NB4 (cell line): Measurements from ENCODE around the gene CACNA1B.

Experiments
- DNase-seq: peaks from one replicate; pipeline ENCODE4 v3.0.0; 2010; ENCODE audit warnings: low read depth
- H3K4me3 ChIP-seq: one replicate; pipeline ENCODE4 v1.5.1; 2011; ENCODE audit warnings: mild to moderate bottlenecking, low read depth, low read length, moderate library complexity
- CTCF ChIP-seq: IDR thresholded peaks from one replicate; pipeline ENCODE4 v1.5.1; 2012; ENCODE audit warnings: low read depth, low read length
- MAX ChIP-seq: IDR thresholded peaks from 2 replicates; pipeline ENCODE4 v1.6.1; 2011; ENCODE audit warnings: low read depth, low read length
- MYC ChIP-seq: IDR thresholded peaks from 2 replicates; pipeline ENCODE4 v1.6.1; 2011; ENCODE audit warnings: low read depth, low read length
- POLR2A ChIP-seq: IDR thresholded peaks from 2 replicates; pipeline ENCODE4 v1.6.1; 2011; ENCODE audit warnings: mild to moderate bottlenecking; ENCODE audit not compliant: insufficient read length; ENCODE audit errors: extremely low read depth

CACNA1B gene

GRCh38 chr9:138040446-138041430, 163.2 kb downstream of the CACNA1B start:
- TF ChIP-seq CTCF (no peak), MYC (no peak), POLR2A (no peak), MAX (no peak)
- DNase-seq = no peak
- H3K4me3 ChIP-seq = no peak overlapping the region

- TF ChIP-seq CTCF = no peak
- no peak for TF ChIP-seq POLR2A
- TF ChIP-seq MYC = no peak
- no peak for TF ChIP-seq MAX
- no peak overlapping the region for H3K4me3 ChIP-seq
- DNase-seq = no peak
Measured at GRCh38 chr9:138042146-138042545, 164.6 kb downstream of the CACNA1B start.

GRCh38 chr9:138042640-138043039, 165.1 kb downstream of the CACNA1B start:
- no peak overlapping the region for H3K4me3 ChIP-seq
- DNase-seq = no peak
- TF ChIP-seq CTCF (no peak), MYC (no peak), POLR2A (no peak), MAX (no peak)

GRCh38 chr9:138043061-138043410, 165.5 kb downstream of the CACNA1B start:
- H3K4me3 ChIP-seq = no peak overlapping the region
- TF ChIP-seq MYC = no peak
- TF ChIP-seq CTCF = no peak
- TF ChIP-seq POLR2A = no peak
- no peak for TF ChIP-seq MAX
- no peak for DNase-seq

- DNase-seq = no peak
- TF ChIP-seq POLR2A (no peak), MAX (no peak), MYC (no peak), CTCF (no peak)
- H3K4me3 ChIP-seq = no peak overlapping the region
Measured at GRCh38 chr9:138043411-138044345, 166.1 kb downstream of the CACNA1B start.
